Activated T-helper 1 cell treated with anti-CD3 and anti-CD28 coated beads, Interleukin-12 subunit alpha, Interleukin-12 subunit beta, Interleukin-2, Interleukin-4 antibody, amounts not matched to agents 30 ng/mL and 10 ng/mL and 1 ng/mL, durations not matched to agents 14 hours and 24 hours and 36 hours (primary cell): ENCODE results near the gene ST3GAL3. TPM values are rescaled to one million over a fixed set of nuclear protein-coding genes. Genes with fewer than 3 reads are reported as not detected.

Experiments
- DNase-seq: peaks from one replicate; pipeline ENCODE4 v3.0.0; 2021; ENCODE audit warnings: low spot score
- H3K27ac Mint-ChIP-seq: one replicate; pipeline ENCODE4 v1.8.0; 2021; ENCODE audit warnings: mild to moderate bottlenecking, mixed read lengths
- H3K27me3 Mint-ChIP-seq: one replicate; pipeline ENCODE4 v1.8.0; 2022; ENCODE audit warnings: mild to moderate bottlenecking, moderate library complexity, mixed read lengths; ENCODE audit not compliant: insufficient read depth
- H3K36me3 Mint-ChIP-seq: one replicate; pipeline ENCODE4 v1.8.0; 2021; ENCODE audit warnings: low read depth, mixed read lengths
- H3K4me1 Mint-ChIP-seq: one replicate; pipeline ENCODE4 v1.8.0; 2021; ENCODE audit warnings: low read depth, mixed read lengths
- H3K4me3 Mint-ChIP-seq: one replicate; pipeline ENCODE4 v1.8.0; 2021; ENCODE audit warnings: mild to moderate bottlenecking, moderate library complexity, mixed read lengths
- H3K9me3 Mint-ChIP-seq: one replicate; pipeline ENCODE4 v1.8.0; 2021; ENCODE audit warnings: mixed read lengths
- intact Hi-C: fragments of 100-400 bp; cut with micrococcal nuclease; formaldehyde crosslinking; loops from one replicate; pipeline ENCODE4 v1.15.1; 2024
- total RNA-seq: library from RNA; stranded (reverse); gene quantifications from 2 replicates; pipeline ENCODE4 v1.2.3, GENCODE V29; 2022

Gene ST3GAL3
- total RNA-seq, 1 donor from 2014 or later = 19.0 TPM

GRCh38 chr1:43921022-43921421 is 213.7 kb downstream of the ST3GAL3 start:
- Mint-ChIP-seq H3K4me1 (peaks cover 12% of the 10 kb centered on the region), H3K36me3 (no peaks in the 10 kb centered on the region), H3K27me3 (no peaks in the 10 kb centered on the region), H3K4me3 (no peak overlapping the region), H3K27ac (no peak overlapping the region), H3K9me3 (no peaks in the 10 kb centered on the region)
- intact Hi-C loops = no loop called here
- DNase-seq = no peak

DNA sequence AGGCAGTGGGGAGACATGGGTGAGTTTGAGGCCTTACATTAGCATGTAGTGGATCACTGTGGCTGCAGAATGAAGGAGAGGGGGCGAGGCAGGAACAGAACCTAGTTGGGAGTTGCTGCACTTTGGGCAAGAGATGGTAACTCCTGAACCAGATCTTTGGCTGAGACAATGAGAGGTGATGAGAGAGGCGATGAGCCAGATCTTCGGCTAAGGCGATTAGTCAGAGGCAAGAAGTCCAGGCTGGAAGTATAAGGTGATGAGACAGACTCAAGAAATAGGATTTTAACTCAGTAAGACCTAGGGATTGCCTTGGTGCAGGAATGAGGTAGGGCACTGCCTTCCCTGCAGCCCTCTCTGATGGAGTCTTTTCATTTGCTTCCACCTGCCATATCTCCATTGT is 217.2 kb downstream of the ST3GAL3 start:
- no peak overlapping the region for H3K27ac Mint-ChIP-seq
- no peaks in the 10 kb centered on the region for H3K36me3 Mint-ChIP-seq

DNA sequence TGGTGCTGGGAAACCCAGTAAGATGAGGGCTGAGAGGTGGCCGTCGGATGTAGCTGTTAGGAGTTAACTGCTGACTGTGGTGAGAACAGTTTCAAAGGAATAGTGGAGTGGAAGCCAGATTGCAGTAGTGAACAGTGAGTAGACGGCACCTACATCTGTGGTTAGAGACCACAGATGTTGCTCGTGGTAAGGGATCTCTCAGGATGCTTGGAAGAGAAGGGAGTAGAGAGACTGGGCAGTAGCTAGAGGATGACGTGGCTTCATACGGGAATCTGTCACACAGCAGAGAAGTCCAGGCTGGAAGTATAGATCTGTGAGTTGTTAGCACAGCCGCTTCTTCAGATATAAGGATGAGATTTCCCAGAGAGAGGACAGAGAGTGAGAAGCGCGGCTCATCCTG is 218.5 kb downstream of the ST3GAL3 start:
- no peaks in the 10 kb centered on the region for H3K4me1 Mint-ChIP-seq
- H3K4me3 Mint-ChIP-seq = no peak overlapping the region
- intact Hi-C loops = no loop called here
- H3K27me3 Mint-ChIP-seq = no peaks in the 10 kb centered on the region
- H3K27ac Mint-ChIP-seq = no peak overlapping the region
- H3K36me3 Mint-ChIP-seq = no peaks in the 10 kb centered on the region
- H3K9me3 Mint-ChIP-seq = no peaks in the 10 kb centered on the region
- DNase-seq = no peak

More for the DNA sequence above, 217.2 kb downstream of the ST3GAL3 start:
- no peaks in the 10 kb centered on the region for H3K9me3 Mint-ChIP-seq
- no peak for DNase-seq
- H3K4me3 Mint-ChIP-seq = no peak overlapping the region
- H3K4me1 Mint-ChIP-seq = peaks cover 8% of the 10 kb centered on the region
- intact Hi-C loops = no loop called here
- no peaks in the 10 kb centered on the region for H3K27me3 Mint-ChIP-seq

DNA sequence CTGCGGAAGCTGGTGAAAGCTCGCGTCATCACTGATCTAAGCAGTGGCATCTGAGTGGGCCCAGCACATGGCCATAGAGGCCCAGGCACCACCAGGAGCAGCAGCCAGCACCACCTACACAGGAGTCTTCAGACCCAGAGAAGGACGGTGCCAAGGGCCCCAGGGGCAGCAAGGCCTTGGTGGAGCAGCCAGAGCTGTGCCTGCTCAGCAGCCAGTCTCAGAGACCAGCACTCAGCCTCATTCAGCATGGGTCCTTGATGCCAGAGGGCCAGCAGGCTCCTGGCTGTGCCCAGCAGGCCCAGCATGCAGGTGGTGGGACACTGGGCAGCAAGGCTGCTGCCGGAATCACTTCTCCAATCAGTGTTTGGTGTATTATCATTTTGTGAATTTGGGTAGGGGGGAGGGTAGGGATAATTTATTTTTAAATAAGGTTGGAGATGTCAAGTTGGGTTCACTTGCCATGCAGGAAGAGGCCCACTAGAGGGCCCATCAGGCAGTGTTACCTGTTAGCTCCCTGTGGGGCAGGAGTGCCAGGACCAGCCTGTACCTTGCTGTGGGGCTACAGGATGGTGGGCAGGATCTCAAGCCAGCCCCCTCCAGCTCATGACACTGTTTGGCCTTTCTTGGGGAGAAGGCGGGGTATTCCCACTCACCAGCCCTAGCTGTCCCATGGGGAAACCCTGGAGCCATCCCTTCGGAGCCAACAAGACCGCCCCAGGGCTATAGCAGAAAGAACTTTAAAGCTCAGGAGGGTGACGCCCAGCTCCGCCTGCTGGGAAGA is 223.0 kb downstream of the ST3GAL3 start:
- DNase-seq = no peak
- Mint-ChIP-seq H3K27ac (no peak overlapping the region), H3K9me3 (no peaks in the 10 kb centered on the region), H3K27me3 (peaks cover 12% of the 10 kb centered on the region), H3K4me1 (peaks cover 8% of the 10 kb centered on the region), H3K4me3 (no peak overlapping the region), H3K36me3 (peaks cover 3% of the 10 kb centered on the region)
- intact Hi-C loops = loop anchor here (5.0 kb wide), 1 partner anchor 117 kb away; no protein-coding TSS in a partner anchor

- intact Hi-C loops = loop anchor here (5.0 kb wide), 1 partner anchor 116 kb away; no protein-coding TSS in a partner anchor
- H3K4me3 Mint-ChIP-seq = no peak overlapping the region
- DNase-seq = no peak
- H3K4me1 Mint-ChIP-seq = peaks cover 8% of the 10 kb centered on the region
- no peaks in the 10 kb centered on the region for H3K9me3 Mint-ChIP-seq
- H3K36me3 Mint-ChIP-seq = peaks cover 3% of the 10 kb centered on the region
- no peak overlapping the region for H3K27ac Mint-ChIP-seq
- H3K27me3 Mint-ChIP-seq = peaks cover 14% of the 10 kb centered on the region
Observed at GRCh38 chr1:43930949-43931275, 223.6 kb downstream of the ST3GAL3 start.

DNA sequence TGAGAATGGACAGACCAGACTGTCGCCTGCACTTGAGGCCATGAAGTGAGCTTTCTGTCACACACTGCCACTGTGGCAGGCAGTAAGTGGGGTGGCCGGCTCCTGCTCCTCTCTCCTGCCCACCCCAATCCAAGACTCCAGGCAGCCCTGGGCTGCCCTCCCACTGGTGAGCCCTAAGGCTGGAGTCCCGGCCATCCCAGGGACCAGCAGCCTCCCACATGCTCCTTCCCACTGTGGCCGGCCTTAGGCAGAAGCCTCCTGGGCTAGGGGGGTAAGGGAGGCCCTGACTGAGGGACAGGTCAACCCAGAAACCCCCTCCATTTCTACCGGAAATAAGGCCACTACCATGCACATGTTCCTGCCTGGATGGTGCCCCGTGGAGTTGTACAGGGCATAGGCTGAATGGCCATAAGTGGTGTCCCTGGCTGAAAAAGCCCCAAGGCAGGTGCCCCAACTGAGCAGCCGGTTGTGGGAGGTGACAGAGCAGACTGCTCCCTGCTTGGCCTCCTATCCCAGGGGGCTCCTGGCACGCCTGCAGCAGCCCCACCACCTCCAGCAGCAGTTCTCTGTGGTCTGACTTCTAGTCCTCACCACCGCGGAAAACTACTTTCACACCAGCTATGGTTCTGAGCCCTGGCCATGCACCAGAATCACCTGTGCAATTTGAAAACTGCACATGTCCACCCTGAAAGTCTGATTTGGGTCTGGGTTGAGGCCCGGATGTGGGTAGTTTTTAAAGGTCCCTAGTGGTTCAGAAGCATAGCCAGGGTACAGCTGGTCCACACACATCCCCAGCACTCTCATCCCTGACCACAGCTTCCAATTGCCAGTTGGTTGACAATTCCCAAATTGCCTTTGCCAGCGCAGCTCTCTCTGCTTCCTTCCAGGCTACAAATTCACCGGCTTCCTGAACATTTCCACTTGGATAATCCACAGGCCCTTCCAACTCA is 224.7 kb downstream of the ST3GAL3 start:
- H3K36me3 Mint-ChIP-seq = peaks cover 3% of the 10 kb centered on the region

DNA sequence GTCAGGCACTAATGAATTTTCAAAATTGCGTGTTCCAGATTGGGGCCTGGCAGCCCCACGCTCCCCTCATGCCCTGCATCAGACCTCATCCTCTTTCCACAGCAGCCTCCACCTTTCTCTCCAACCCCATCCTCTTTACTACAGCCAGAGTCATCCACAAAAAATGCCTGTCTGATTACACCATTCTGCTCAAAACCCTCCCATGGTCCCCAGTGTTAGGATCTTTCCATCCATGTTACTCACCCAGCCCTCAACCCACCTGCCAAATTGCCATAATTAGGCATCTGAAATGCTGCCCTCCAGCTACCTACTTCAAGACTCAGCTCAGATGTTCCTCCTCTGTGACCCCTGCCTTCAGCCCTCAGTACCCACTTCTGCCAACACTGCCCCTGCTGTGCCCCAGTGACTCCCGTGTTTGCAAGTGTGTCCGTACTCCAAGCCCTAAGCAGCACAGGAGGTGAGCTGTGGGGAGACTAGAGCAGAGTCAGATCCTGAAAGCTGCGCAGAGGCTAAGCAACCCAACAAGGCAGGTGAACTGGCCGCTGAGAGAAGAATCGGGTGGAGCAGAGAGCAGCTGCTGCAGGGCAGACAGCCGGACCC is 225.6 kb downstream of the ST3GAL3 start:
- H3K36me3 Mint-ChIP-seq = peaks cover 5% of the 10 kb centered on the region
- no peak overlapping the region for H3K27ac Mint-ChIP-seq
- DNase-seq = no peak
- no peak overlapping the region for H3K4me3 Mint-ChIP-seq
- no peaks in the 10 kb centered on the region for H3K9me3 Mint-ChIP-seq
- H3K4me1 Mint-ChIP-seq = peaks cover 8% of the 10 kb centered on the region
- peaks cover 14% of the 10 kb centered on the region for H3K27me3 Mint-ChIP-seq
- intact Hi-C loops = loop anchor here (5.0 kb wide), 1 partner anchor 114 kb away; no protein-coding TSS in a partner anchor

More for the DNA sequence above, 224.7 kb downstream of the ST3GAL3 start:
- H3K4me3 Mint-ChIP-seq = no peak overlapping the region
- DNase-seq = no peak
- intact Hi-C loops = loop anchor here (5.0 kb wide), 1 partner anchor 115 kb away; no protein-coding TSS in a partner anchor
- H3K27me3 Mint-ChIP-seq = peaks cover 14% of the 10 kb centered on the region
- H3K27ac Mint-ChIP-seq = no peak overlapping the region
- no peaks in the 10 kb centered on the region for H3K9me3 Mint-ChIP-seq
- H3K4me1 Mint-ChIP-seq = peaks cover 8% of the 10 kb centered on the region

- DNase-seq = no peak
- Mint-ChIP-seq H3K4me1 (peaks cover 8% of the 10 kb centered on the region), H3K9me3 (no peaks in the 10 kb centered on the region), H3K27ac (no peak within 1 kb of the TSS), H3K27me3 (peaks cover 14% of the 10 kb centered on the region), H3K4me3 (no peak within 1 kb of the TSS), H3K36me3 (peaks cover 9% of the 10 kb centered on the region)
- intact Hi-C loops = loop anchor here (1.0 to 5.0 kb wide), 5 partner anchors 13 to 707 kb away; partner anchors contain the start of gene IPO13
Observed at GRCh38 chr1:43933386-43934100, 226.2 kb downstream of the ST3GAL3 start, which contains the start of gene ARTN. ARTN (plus strand) TSS chr1:43933801; CDS start chr1:43935657, 1,856 bp downstream.

GRCh38 chr1:43934101-43934985 is 227.0 kb downstream of the ST3GAL3 start:
- Mint-ChIP-seq H3K27ac (no peak overlapping the region), H3K4me3 (no peak overlapping the region), H3K4me1 (peaks cover 8% of the 10 kb centered on the region), H3K9me3 (no peaks in the 10 kb centered on the region), H3K36me3 (peaks cover 9% of the 10 kb centered on the region), H3K27me3 (peaks cover 14% of the 10 kb centered on the region)
- peak; percentile 32 for DNase-seq
- intact Hi-C loops = loop anchor here (1.0 to 5.0 kb wide), 5 partner anchors 12 to 708 kb away; partner anchors contain the start of gene IPO13

- DNase-seq = no peak
- peaks cover 14% of the 10 kb centered on the region for H3K4me1 Mint-ChIP-seq
- no peak overlapping the region for H3K27ac Mint-ChIP-seq
- peaks cover 14% of the 10 kb centered on the region for H3K27me3 Mint-ChIP-seq
- no peak overlapping the region for H3K4me3 Mint-ChIP-seq
- no peaks in the 10 kb centered on the region for H3K9me3 Mint-ChIP-seq
- peaks cover 9% of the 10 kb centered on the region for H3K36me3 Mint-ChIP-seq
- intact Hi-C loops = loop anchor here (1.0 to 5.0 kb wide), 5 partner anchors 11 to 708 kb away; partner anchors contain the start of gene IPO13
Observed at GRCh38 chr1:43934986-43935324, 227.6 kb downstream of the ST3GAL3 start.

GRCh38 chr1:43935711-43936427 is 228.5 kb downstream of the ST3GAL3 start:
- Mint-ChIP-seq H3K9me3 (no peaks in the 10 kb centered on the region), H3K36me3 (peaks cover 9% of the 10 kb centered on the region), H3K27me3 (peaks cover 14% of the 10 kb centered on the region), H3K27ac (no peak overlapping the region), H3K4me3 (no peak overlapping the region), H3K4me1 (peaks cover 15% of the 10 kb centered on the region)
- intact Hi-C loops = loop anchor here (2.0 kb wide), 1 partner anchor 709 kb away; no protein-coding TSS in a partner anchor
- no peak for DNase-seq
